Measurements from ENCODE around the gene GNAT3.

Gene GNAT3

GRCh38 chr7:80460857-80461256 is 51.0 kb downstream of the GNAT3 start:
- DNase-seq, result no peak

- no peak for DNase-seq
Measured at GRCh38 chr7:80459776-80460510, 51.9 kb downstream of the GNAT3 start.

GRCh38 chr7:80458822-80459725 is 52.8 kb downstream of the GNAT3 start:
- no peak for DNase-seq

DNA sequence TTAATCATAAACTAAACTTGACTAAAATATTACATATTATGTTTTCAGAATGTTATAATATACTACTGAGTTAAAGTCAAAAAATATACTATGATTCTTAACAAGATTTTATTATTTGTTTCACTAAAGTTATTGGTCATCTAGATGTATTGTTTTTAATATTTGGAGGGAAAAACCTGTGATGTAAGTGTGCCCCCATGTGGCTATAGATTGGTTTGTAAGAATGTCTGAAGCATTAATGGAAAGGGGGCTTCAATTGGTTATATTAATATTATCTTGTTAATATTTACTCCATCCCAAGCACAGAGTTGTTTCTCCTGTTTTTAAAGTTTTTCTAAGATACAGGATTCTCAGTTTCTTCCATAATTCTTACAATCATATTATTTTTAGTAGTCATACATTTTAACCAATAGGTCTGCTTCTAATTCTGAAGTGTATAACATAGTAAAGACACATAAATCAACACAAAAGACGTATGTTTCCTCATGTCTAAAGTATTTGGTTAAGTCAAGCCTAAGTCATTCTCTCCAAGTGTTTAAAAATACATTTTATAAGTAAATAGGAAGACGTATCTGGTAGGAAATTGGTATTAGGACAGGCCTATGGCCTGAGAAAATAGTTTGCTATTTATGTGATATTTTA is 58.0 kb downstream of the GNAT3 start:
- no peak for DNase-seq

DNA sequence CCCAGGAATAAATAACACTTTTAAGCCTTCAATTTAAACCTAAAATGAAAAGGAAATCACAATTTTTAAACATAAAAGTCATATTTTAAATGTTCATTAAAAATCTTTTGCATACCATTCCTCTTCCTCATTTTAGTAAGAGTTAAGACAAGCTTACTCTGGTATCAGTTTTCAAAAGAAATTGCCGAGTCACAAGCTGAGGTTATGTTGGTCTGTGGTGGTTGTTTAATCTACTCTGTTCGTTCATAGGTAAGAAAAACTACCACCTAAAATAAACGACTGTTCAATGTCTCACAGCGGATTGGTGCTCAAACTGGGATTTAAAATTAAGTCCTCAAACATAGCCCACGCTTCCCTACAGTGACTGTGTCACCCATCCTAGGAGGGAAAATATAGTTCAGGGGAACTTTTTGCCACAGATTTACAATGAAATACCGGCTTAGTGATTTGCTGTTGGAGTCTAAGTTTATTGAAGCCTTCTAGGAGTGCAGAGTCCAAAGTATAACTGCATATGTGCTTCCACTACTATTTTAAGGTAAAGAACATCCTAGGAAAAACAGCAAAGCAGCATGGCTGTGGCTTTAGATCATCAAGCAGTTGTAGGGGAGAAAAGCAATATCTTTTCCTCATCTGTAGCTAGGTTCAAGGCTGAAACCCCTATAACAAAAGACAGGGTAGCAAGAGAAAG is 61.1 kb downstream of the GNAT3 start:
- DNase-seq, result no peak

DNA sequence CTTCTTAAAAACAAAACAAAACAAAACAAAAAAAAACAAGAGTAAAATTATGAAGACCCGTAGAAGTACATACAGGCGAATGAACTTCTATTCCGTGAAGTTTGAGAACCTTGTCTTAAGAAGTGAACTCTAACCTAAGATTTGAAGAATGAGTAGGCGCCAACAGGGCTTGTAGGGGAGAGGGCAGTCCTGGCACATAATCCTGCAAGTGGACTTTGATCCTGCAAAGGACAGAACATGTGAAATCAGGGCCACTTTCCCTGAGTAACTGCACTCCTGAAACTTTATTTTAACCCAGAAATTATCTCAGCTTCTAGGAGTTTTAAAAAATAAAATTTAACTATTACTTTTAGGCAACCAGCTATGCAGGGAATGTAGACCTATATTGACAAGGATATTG is 62.0 kb downstream of the GNAT3 start:
- DNase-seq, result no peak

DNA sequence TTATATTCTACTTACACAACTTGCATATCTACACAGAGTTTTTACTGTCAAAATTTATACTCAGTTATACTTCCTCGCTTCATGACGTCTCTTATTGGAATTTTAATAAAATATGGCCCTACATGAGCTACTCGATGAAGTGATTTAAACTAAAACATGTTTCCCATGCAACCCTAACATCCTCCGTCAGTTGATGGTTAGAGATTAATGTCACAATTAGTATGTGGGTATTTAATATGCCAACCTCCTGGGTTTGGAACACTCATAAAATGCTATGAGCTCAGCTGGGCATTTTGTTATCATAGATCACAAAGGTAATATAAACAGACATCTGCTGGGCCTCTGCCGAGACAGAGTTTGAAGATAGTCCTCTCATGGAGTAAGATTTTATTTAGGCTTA is 66.5 kb downstream of the GNAT3 start:
- no peak for DNase-seq

GRCh38 chr7:80444811-80445210 is 67.1 kb downstream of the GNAT3 start:
- no peak for DNase-seq

- no peak for DNase-seq
Measured at GRCh38 chr7:80443325-80443724, 68.5 kb downstream of the GNAT3 start.

- DNase-seq, result no peak
Measured at GRCh38 chr7:80440883-80441282, 71.0 kb downstream of the GNAT3 start.

DNA sequence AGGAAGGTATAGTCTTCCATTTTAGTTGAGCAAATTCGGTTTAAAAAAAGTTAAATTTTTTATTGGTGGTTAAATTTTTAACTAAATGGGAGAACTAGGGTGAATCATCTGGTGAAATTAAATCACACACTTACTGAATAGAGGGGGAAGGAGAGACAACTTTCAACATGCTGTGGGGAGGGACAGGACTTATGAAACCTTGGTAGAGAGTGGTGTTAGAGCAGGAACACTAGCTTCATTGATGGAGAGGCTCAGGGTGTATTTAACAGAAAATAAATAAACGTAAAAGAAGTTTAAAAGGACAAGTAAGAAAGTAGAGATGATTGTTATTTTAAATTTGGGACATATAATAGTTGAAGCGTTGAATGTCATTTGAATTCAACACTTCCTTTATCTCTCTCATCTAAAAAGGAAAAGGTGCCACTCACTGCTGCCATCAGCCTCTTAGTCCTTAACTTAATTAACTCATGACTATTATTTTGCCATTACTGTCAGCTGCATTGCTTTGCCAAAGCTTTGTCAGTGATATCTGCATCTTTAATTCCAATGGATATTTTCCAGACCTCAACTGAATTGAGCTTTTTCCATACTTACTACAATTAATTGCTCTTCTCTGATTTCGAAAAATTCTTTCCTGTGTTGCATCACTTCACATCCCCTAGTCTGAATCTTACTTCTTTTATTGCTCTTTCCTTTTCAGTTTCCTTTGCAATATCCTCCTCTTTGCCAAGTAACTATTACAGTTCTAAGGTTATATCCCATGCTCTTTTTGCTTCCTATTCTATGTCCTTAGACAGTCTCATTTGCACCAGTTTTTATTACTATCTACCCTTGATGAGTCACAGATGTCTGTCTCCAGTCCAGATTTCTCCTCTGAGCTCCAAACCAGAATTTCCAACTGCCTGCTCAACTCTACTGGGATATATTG is 71.7 kb downstream of the GNAT3 start:
- DNase-seq, result no peak

GRCh38 chr7:80435521-80435920 is 76.3 kb downstream of the GNAT3 start:
- no peak for DNase-seq

GRCh38 chr7:80434047-80434446 is 77.8 kb downstream of the GNAT3 start:
- no peak for DNase-seq

GRCh38 chr7:80432166-80432565 is 79.7 kb downstream of the GNAT3 start:
- no peak for DNase-seq

DNA sequence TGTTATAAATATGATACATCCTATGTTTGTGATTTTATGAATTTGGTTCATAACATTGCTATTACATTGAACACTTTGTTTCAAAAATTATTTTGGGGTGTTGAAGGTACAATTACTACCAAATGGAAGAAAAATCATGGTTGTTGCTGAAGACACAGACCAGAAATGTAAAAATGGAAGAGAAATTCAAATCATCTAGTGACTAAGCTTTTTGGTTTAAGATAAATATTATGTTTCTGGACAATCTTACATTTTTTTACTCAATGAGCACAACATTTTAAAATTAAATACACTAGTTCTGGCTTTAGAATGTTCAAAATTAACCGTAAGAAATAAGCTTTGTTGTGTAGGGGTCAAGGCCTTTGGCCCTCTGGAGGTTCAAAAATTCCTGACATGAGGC is 82.7 kb downstream of the GNAT3 start:
- no peak for DNase-seq

DNA sequence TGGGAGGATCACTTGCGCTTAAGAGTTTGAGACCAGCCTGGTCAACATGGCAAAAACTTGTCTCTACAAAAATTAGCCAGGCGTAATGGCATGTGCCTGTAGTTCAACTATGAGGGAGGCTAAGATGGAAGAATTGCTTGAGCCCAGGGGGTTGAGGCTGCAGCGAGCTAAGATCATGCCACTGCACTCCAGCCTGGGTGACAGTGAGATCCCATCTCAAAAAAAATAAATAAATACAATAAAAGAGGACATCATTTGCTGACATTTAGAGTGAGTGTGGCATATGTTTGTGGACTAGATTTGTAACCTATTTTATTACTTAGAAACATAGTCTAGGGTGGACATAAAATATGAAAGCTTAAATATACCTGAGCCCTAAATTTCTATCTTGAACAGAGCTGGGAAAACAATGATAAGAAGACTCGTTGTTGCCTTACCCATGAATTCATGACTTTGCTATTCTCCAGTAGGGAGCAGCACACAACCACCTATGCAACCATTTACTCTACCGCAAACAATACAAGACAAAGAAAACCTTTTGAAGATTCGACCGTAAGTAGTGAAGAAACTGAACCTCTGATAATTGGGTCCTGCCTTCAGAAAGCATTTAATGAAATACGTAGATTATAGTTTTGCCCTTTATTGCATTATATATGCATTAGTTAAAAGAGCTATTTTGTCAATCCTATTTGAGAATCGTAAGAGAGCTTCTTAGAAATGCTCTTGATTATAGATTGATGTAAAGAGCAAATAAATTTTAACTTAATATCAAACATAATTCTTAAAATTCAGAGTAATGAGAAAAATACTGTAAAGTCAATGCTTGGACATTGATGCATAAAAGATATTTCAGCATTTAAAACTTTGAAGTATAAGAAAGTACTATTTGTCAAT is 83.5 kb downstream of the GNAT3 start:
- no peak for DNase-seq

DNA sequence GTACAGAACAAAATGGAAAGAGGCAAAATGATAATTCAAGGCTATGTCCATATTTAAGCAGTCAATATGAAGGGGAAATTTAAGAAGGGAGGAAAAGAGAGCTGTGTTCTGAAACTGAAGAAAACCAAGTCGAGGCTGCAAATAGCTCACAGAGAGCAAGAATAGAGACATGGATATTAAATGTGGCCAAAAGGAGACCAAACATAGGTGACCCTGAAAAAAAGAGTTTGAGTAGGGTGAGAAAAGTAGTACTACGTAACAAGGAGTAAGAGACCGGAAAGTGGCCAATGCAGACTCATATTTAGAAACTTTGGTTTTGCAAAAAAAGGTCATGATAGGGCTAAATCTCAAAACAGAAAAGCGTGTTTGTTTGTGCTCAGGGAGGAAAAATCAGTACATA is 84.6 kb downstream of the GNAT3 start:
- DNase-seq, result no peak

DNA sequence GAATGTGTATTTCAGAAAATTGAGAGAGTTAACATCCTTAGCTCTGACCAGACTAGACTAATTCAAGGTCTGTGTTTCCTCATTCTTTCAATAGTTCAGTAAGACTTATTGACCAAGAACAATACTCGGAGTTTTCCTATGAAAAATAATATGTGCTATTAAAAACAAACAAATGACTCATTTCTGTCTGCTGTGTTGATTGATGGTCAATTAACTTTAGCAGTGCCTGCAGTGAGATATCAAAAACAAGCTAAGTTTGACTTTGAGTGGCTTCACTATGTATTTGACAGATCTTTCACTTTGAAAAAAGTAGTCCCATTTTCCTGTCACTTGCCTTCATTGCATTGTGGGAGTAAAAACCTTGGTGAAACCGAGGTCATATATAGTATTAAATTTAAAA is 91.0 kb downstream of the GNAT3 start:
- no peak for DNase-seq

GRCh38 chr7:80417211-80417793 is 94.6 kb downstream of the GNAT3 start:
- DNase-seq, result no peak

DNA sequence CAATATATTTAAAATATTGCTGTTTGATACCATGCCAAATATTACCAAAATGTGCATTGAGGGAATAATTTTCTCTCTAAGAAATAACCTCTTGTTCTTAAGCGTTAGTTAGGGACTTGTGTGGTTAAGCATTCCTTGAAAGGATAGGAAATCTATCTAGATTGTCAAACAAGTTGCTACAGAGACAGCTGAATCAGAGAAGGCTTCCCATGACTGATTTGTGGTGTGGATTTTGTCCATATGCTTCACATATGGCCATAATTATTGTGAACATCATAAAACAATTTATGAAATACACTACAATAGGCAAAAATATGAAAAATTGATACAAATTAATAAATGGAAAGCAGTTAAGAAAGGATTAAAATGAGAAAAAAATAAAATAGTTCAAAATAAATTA is 96.3 kb downstream of the GNAT3 start:
- DNase-seq, result no peak

GRCh38 chr7:80415114-80415513 is 96.8 kb downstream of the GNAT3 start:
- no peak for DNase-seq
